Cardiac septum (tissue), 1 donor: Measurements from ENCODE around the gene PDE4D. TPM values are rescaled to one million over a fixed set of nuclear protein-coding genes. Genes with fewer than 3 reads are reported as not detected.

ENCODE experiments used
- DNase-seq: peaks from one replicate; pipeline ENCODE4 v3.0.0-alpha.2; 2020; ENCODE audit warnings: low spot score
- intact Hi-C: fragments of 100-400 bp; cut with DNase I; formaldehyde crosslinking; loops from one replicate; pipeline ENCODE4 v1.14.0; 2022
- total RNA-seq: library from RNA; stranded (reverse); fragmentation: NEBNext Ultra II Directional; extraction: Animal tissue kit (Norgen Biotek cat#: 25700); gene quantifications from one replicate; pipeline ENCODE4 v1.2.1, GENCODE V29; 2021
- donor health status: DM: no; HTN: no; CAD: no.

Gene PDE4D
- total RNA-seq, 1 donor from 2014 or later = 29.3 TPM

DNA sequence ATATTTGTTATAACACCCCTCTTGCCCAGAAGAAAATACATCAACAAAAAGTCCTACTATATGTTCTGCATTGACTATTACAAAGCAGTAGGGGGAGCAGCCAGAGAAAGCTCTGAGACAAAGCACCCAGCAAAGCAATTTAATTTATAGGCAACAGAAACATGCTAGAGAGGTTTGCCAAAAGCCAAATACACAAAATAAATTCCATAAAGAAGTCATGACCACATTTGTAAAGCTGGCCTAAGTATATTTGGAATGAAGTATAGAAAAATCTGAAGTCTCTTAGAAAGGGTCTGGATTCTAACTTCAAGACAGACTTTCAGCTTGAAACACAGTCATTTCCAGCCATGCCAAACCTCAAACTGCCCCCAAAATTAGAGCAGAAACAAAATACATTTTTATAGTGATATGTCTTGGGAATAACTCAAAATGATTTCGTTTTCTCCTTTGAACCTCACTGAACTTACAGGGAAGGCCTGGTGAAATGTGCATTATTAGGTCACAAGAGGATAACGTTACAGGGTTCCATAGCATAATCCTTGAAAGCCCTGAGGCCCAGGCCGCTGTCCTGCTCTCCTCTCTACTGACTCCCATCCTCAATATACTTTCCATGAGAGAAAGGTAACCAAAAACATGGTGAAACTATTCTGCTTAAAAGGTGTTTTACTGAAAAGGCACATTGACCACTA, 858.9 kb downstream of the PDE4D start:
- DNase-seq = no peak

DNA sequence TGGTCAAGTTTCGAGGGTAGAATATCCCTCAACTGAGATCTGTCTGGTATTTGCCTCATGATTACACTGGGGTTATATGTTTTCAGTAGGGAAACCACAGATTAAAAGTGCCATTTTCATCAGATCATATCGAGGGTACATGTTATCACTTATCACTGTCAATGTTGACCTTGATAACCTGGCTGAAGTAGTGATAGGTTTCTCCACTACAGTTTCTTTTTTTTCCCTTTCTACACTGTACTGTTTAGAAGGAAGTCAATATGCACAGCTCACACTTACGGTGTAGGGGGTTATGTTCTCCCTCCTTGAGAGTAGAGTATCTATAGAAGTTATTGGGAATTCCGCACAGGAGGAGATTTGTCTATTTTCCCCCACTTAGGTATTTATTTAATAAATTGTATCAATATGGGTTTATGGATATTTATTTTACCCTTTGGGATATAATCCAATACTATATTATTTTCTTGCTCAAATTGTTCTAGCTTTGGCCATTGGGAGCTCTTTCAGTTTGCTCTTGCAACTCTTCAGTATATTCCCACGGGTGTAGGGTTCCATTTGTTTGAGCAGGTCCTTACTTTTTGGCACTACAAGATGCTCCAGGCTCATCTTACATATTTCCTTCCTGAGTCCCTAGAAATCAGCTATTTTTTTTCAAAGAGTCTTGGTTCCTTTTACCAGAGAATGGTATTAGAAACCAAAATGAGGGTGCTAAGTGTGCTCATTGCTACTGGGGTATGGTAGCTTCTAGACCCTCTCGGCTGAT, 866.2 kb downstream of the PDE4D start:
- intact Hi-C loops = no loop called here
- DNase-seq = no peak

More for the DNA sequence above, 858.9 kb downstream of the PDE4D start:
- intact Hi-C loops = loop anchor here (10.0 kb wide), 1 partner anchor 330 kb away; no protein-coding TSS in a partner anchor

DNA sequence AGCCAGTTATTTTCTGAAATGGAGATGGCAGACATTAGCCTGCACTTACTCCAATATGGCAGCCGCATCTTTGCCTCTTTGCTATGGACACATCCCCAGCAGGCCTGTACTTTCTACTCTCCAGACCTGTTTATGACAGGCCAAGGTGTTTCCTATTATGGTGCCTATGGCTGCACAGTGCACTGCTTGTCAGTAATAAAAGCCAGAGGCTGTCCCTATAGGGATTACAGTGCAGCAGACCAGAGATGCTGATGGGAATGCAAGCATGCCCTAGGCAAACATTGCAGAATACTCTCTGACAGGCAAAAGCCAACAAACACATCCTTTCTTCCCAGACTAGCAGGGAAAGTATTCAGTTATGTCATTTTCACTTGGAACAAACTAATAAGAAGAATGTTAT, 867.8 kb downstream of the PDE4D start:
- intact Hi-C loops = no loop called here
- DNase-seq = no peak

DNA sequence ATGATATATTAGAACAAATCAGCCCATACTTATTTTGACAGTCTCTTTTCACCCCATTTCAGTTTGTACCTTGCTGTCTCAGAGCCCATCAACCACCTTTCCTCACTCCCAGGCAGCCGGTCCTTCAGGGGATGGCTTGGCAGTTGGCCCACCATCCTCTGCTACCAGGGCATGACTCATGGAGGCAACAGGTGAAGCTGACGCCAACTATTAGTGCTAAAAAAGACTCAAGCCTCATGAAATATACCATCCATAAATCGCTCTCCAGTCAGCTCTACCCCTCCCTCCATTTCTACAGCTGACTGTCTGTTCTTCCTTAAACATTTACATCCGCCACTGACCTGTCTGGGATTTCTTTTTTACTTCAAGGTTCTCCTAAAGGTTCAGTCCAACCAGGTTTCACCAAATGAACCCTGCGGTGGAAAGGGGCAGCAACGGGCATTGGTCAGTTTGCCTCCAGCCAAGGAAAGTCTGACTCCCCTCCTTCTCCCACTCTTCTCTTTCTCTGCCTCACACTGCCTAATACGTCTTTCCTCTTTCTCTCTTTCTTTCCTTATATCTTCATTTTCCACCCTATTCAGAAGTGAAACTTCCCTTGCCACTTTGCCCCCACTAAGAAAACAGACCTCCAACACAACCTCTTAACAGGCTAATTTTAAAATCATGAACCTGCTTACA, 871.5 kb downstream of the PDE4D start:
- intact Hi-C loops = no loop called here
- no peak for DNase-seq

DNA sequence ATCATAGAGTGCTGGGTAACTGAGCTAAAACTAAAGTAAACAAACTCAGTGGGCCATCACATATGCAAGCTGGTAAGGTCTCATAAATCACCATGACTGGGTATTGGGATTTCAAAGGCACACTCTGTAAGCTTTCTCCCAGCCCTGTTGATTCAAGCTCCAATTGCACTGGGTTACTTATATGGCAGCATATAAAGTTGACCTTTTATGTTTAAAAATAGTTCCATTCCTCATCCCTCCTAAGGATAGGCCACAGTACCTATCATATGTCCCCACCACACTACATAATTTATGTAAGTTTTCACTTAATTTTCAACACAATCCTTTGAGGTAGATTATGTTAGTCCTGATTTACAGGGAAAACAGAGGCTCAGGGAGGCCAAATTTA, 872.2 kb downstream of the PDE4D start:
- intact Hi-C loops = no loop called here
- DNase-seq = no peak

DNA sequence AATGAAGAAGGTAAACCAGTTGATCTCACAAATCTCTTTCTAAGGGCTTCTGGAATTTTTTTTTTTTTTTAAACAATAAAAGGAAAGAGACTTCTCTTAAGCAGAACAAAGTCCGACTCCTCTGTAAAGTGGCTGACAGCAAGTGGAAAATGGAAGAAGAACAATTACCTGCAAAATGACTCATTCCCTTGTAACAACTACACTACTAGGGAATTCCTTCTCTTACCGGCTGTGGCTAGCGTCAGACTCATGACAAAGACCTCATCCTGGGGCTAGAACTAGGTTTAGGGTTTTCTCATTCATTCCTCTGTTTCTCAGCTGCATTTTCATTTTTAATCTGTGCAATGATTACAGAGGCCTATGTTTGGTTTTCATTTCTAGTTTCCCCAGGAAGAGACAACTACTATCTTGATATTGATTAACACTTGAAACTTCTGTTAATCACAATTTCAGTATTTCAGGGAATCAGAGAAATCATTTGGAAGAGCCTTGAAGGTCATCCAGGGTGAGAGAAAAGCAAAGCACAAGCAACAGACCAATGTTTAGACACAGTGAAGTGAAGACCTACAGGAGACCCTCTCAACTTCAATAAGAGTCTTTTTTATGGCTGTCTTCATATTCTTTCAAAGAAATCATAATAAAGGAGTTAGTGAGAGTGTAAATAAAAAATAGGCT, 872.8 kb downstream of the PDE4D start:
- no peak for DNase-seq
- intact Hi-C loops = no loop called here

DNA sequence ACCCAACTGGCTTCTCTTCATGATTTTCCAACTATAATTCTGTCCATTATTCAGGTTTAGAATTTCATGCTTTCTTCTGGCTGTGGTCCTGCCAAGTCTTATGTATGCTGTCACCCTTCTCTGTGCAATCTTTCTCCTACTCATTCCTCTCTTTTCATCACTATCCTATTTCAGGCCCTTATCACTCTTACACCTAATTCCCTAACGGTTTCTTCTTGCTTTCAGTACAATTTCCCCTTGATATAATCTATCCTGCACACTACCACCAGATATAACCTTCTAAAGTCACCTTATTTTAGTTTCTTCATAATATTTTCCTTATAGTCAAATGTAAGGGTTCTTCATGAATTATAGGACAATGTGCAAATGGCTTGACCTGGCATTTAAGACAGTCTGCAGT, 874.4 kb downstream of the PDE4D start:
- no peak for DNase-seq
- intact Hi-C loops = no loop called here

DNA sequence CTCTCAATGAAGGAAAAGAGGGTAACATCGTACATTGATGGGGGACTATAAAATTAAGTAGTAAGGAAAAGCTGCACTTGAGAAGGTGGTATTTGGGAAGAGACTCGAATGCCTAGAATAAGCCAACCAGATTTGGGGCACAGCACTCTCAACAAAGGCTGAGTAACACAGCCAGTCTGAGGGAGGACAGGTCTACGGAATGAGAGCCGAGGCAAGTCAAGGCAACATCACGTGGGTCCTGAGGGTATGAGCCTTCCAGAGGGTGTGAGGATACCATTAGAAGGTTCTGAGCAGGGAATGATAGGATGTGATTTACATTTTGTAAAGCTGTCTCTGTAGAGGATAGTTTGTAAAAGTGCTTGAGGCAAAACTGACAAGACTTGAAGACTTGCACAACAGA, 876.6 kb downstream of the PDE4D start:
- intact Hi-C loops = no loop called here
- DNase-seq = no peak

DNA sequence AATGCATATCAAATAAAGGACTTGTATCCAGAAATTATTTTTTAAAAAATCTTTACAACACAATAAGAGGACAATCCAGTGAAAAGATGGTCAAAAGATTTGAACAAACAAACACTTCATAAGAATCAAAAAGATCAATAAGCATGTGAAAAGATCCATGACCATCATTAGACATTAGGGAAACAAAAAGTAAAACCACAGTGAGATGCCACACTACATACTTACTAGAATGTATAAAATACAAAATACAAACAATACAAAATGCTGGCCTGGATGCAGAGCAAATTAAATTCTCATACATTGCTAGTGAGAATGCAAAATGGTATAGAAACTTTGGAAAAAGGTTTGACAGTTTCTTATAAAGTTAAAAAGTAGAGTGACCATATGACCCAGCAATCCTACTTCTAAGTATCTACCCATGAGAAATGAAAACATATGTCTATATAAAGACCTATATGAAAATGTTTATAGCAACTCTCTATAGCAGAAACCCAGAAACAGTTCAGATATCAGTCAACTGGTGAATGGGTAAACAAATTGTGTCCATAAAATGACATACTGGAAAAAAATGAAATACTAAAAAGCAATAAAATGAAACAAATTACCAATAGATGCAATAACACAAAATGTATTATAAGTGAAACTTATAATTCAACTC, 884.6 kb downstream of the PDE4D start:
- no peak for DNase-seq
- intact Hi-C loops = loop anchor here (2.0 kb wide), 1 partner anchor 116 kb away; no protein-coding TSS in a partner anchor

DNA sequence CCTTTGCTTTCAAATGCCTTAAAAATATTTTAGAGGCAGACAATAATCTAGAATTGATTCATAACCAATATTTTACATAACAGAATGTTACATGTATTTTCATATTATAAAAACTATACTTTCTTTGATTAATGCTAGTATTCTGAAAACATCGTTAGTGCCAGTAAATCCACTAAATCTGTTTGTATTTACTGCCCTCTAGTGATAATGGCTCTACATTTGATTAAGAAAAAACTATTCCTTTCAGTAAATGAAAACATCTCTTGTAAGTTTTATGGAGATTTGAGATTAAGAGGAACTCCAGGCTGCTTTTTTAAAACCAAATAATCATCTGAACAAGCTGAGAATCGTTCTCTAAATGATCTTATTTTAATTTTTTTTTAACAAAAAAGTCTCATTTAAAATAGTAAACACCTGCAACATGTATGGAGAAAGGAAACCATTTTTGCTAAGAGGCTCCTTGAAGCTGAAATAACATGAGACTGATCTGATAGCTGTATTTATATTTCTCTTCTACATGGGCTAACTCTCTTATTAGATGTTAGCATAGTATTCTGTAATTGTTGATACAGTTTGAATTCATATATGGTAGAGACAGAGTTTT, 886.0 kb downstream of the PDE4D start:
- intact Hi-C loops = loop anchor here (2.0 kb wide), 2 partner anchors 115 to 121 kb away; no protein-coding TSS in a partner anchor
- no peak for DNase-seq

DNA sequence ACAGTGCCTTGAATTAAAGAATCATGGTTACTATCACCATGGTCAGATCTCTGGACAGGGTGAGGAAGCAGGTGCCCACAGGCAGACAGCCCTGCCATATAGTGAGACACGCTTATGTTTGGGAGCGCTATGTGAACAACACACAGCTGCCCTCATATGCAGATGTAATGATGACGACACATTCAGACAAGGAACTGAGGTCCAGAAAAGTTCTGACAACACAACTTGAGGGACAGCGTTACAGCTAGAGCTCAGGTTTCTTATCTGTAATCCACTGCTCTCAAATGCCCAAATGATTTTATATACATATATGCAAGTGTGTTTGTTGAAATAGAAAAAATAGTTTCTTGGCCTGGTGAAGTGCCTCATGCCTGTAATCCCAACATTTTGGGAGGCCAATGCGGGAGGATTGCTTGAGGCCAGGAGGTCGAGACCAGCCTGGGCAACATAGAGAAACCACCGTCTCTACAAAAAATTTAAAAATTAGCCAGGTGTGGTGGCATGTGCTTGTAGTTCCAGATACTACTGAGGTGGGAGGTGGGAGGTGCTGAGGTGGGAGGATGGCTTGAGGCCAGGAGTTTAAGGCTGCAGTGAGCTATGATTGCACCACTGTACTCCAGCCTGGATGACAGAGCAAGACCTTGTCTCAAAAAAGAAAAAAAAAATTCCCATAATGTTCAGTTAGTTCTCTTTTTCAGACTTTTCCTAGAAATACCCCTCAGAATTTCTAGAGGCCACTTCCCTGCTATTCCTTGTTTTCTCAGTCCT, 887.4 kb downstream of the PDE4D start:
- intact Hi-C loops = loop anchor here (2.0 kb wide), 1 partner anchor 119 kb away; no protein-coding TSS in a partner anchor
- DNase-seq = no peak

DNA sequence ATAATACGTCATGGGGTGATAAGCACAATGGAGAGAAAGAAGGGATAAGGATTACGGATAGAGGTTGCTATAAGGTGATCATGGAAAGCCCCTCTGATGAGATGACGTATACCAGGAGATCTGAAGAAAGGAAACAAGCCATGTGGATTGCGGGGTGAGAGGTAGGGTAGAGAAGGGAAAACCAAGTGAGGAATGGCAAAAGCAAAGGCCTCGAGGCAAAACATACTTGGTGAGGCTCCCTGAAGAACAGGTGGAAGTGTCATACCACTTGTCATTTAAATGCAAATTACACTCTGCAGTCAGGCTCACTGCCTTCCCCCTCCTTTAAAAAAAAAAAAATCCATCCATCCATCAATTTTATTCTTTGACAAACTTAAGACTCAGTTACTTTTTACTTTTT, 889.9 kb downstream of the PDE4D start:
- intact Hi-C loops = no loop called here

DNA sequence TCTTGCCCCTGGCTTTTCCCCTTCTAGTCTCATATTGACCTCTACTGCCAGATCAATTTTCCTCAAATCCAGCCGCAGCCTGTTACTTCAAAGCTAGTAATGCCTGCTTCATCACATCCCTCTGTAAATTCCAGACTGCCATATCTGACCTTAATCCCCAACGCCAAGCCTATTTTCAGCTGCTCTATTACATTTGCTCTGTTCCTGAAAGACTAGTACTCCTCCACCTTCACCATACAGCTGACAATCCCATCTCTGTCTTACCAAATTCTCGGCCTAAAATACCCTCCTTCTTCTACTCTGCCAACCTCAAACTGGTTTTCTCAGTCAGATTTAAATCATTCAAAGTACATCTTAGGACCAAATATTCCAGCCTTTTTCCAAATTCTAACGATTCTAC, 890.4 kb downstream of the PDE4D start:
- intact Hi-C loops = no loop called here
- no peak for DNase-seq

More for the DNA sequence above, 889.9 kb downstream of the PDE4D start:
- DNase-seq = no peak

DNA sequence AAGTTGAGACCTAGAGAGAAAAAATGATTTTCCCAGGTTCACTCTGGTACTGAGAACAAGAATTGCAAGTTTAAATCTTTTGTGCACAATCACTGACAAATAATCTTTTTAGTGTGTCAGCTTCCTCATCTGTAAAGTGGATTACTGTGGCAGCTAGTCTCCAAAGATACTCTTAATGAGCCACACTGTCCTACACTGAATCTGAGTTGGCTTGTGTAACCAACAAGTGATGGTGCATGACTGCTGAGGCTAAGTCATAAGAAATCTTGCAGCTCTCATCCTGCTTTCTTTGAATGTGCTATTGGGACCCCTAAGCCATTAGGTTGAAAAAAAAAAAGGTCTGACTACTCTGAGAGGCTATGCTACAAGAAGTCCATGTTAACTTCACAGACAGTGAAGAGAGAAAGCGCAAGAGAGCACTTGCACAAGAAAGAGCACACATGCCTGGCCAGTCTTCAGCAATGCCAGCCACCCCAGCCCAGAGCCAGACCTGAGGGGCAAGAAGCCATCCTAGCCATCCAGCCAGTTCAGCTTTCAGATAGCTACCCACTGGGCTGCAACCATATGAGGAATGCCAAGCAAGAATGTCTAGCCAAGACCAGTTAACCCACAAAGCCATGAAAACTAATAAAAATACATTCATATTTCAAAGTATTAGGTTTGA, 891.2 kb downstream of the PDE4D start:
- intact Hi-C loops = no loop called here
- DNase-seq = no peak

DNA sequence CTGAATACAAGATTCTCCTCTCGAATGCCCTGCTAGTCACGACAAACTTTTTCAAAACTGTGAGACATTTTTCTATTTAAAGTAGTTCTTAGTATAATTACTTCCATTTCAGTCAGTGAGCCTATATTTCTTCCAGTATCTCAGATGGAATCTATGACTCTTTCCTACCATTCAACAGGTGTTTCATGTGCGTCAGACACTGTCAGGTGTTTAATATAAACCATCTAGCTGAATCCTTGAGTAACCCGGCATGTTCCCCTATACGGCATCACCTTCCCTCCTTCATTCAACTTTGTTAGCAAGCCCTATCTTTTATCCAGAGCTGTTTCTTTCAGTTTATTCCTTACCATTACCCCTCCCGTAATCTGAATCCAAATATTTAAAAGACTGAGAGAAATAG, 891.8 kb downstream of the PDE4D start:
- no peak for DNase-seq
- intact Hi-C loops = no loop called here

DNA sequence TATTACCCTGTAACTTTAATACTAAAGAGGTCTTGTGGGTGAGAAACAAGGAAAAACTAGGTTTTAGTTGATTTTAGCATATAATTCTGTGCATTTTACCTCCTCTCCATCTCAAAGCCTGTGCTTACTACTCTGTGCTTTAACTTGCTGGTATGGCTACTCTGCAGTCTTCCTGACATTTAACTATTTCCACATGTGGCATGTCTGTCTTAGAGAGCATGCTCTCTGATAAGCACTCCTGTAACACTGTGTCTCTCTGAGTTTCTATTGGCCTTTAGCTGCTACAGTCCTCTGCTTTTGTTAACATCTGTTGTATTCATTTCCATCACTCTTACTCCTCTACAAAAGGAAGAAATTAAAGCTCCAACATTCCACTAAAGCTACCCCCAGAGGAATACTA, 892.4 kb downstream of the PDE4D start:
- no peak for DNase-seq
- intact Hi-C loops = no loop called here

DNA sequence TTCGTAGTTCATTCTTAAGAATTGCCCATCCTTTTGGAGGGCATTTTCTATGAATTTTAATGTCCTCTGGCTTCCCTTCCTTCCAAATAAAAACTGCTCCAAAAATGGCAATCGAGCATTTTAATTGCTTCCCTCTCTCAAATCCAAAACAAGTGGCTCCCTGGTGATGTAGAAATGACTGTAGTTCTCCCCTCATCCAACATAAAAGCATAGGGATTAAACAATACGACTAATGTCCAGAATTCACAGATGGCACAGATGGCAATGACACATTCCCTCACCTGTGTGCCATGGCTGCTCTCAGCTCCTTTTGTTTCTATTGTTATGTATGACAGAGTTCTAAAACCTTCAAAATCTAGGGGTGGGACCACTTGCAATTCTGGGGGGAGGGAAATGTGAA, 893.3 kb downstream of the PDE4D start:
- intact Hi-C loops = no loop called here
- DNase-seq = no peak

DNA sequence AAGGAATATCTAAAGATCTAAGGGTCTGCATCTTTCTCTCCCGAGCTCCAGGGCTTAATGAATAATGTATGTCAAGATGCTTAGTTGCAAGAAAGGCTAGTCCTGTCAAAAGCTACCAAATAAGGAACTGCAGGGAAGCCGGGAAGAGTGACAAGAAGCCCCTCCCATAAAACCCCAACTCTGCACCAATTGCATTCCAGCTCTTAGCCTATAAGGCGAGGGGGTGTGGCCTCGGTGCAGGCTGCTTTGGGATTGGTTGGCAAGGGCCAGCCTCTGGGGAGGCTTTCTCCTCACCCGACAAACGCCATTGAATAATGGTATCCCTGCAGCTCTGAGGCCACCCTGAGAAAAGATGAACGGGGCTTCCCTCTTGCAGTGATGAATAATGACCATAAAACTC, 893.7 kb downstream of the PDE4D start:
- DNase-seq = no peak

More for the DNA sequence above, 893.7 kb downstream of the PDE4D start:
- intact Hi-C loops = no loop called here
